ENCODE measurements around the gene SDC1.
"Not testable (repeated sequence)": the region's sequence is repeated elsewhere in the genome, so short reads cannot be mapped to it uniquely, and the experiment has no call there.

SDC1 gene

GRCh38 chr2:20196657-20197161 lies 28.2 kb downstream of the SDC1 start:
- no peak for DNase-seq

- DNase-seq: no peak
Observed at GRCh38 chr2:20196053-20196656, 28.8 kb downstream of the SDC1 start.

- no peak for DNase-seq
Observed at GRCh38 chr2:20195431-20196033, 29.4 kb downstream of the SDC1 start.

- not testable (repeated sequence) for DNase-seq
Observed at GRCh38 chr2:20195016-20195411, 29.9 kb downstream of the SDC1 start.

GRCh38 chr2:20194097-20195015 lies 30.6 kb downstream of the SDC1 start:
- DNase-seq: no peak

GRCh38 chr2:20193185-20193584 lies 31.7 kb downstream of the SDC1 start:
- DNase-seq: no peak

GRCh38 chr2:20192781-20193180 lies 32.1 kb downstream of the SDC1 start:
- DNase-seq: no peak

GRCh38 chr2:20191714-20192569 lies 33.0 kb downstream of the SDC1 start:
- DNase-seq: no peak

- no peak for DNase-seq
Observed at GRCh38 chr2:20190876-20191713, 33.8 kb downstream of the SDC1 start.

GRCh38 chr2:20190170-20190569 lies 34.8 kb downstream of the SDC1 start:
- no peak for DNase-seq

GRCh38 chr2:20189299-20189931 lies 35.5 kb downstream of the SDC1 start:
- no peak for DNase-seq

GRCh38 chr2:20188851-20189250 lies 36.1 kb downstream of the SDC1 start:
- no peak for DNase-seq

GRCh38 chr2:20188201-20188600 lies 36.7 kb downstream of the SDC1 start:
- DNase-seq: no peak

GRCh38 chr2:20187331-20187730 lies 37.6 kb downstream of the SDC1 start:
- DNase-seq: no peak

- no peak for DNase-seq
Observed at GRCh38 chr2:20186855-20187187, 38.1 kb downstream of the SDC1 start.

GRCh38 chr2:20186078-20186854 lies 38.7 kb downstream of the SDC1 start:
- no peak for DNase-seq

- DNase-seq: no peak
Observed at GRCh38 chr2:20185176-20186022, 39.5 kb downstream of the SDC1 start.

- no peak for DNase-seq
Observed at GRCh38 chr2:20184067-20184938, 40.6 kb downstream of the SDC1 start.
